GM19351 (cell line): ENCODE measurements around the gene TAF10.

Experiments used
- ATAC-seq: cut with Tn5 transposase; IDR thresholded peaks from one replicate; pipeline ENCODE4 v1.9.1; 2021; ENCODE audit warnings: mild to moderate bottlenecking, moderate library complexity; ENCODE audit not compliant: unreplicated experiment

The TAF10 gene

DNA sequence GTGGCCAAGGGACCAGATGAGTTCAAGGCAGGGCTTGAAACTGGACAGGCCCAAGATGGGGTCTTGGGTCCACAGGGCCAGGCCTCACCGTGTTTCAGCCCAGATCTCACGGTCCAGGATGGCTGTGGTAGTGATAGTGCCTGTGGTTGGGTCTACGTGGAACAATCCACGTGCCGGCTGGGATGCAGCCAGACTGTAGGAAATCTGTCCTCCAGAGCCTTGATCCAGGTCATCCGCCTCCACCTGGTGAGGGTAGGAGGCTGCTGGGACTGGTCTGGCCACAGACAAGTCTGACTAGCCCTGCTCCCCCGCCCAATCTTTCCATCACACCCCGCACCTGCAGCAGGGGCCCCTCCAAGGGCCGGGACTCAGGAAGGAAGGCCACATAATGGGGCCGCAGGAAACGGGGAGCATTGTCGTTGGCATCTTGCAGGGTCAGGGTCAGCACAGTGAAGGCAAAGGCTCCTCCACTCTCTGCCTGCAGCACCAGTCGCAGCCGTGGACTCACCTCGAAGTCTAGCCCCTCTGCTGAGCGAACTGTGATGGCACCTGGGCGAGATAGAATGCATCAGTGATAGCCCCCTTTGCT lies 13.9 kb upstream of the TAF10 start:
- no peak for ATAC-seq

DNA sequence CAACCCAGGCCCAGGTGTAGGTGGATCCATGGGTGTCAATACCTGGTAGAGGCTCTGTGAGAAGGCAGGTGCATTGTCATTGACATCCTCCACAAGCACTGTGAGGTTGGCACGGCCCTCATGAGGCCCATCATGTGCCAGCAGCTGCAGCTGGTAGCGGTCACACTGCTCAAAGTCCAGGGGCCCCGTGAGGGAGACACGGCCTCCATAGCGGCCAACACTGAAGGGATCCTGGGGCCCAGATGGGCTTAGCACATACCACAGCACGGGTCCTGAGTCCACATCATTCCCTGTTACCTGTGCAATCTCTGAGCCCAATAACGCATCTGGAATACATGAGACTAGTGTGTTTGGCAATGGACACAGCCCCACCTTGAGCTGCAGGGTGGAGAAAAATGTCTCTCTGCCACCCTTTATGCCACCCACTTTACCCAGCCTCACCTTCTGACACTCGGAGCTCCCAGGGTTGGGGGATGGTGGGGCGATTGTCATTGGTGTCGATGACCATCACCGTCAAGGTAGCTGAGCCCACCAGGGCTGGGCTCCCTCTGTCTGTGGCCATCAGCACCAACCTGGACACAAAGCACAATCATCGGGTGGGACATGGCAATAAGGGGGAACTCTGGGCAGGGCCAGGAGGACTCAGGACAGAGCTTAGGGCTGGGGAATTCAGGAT lies 13.3 kb upstream of the TAF10 start:
- no peak for ATAC-seq

DNA sequence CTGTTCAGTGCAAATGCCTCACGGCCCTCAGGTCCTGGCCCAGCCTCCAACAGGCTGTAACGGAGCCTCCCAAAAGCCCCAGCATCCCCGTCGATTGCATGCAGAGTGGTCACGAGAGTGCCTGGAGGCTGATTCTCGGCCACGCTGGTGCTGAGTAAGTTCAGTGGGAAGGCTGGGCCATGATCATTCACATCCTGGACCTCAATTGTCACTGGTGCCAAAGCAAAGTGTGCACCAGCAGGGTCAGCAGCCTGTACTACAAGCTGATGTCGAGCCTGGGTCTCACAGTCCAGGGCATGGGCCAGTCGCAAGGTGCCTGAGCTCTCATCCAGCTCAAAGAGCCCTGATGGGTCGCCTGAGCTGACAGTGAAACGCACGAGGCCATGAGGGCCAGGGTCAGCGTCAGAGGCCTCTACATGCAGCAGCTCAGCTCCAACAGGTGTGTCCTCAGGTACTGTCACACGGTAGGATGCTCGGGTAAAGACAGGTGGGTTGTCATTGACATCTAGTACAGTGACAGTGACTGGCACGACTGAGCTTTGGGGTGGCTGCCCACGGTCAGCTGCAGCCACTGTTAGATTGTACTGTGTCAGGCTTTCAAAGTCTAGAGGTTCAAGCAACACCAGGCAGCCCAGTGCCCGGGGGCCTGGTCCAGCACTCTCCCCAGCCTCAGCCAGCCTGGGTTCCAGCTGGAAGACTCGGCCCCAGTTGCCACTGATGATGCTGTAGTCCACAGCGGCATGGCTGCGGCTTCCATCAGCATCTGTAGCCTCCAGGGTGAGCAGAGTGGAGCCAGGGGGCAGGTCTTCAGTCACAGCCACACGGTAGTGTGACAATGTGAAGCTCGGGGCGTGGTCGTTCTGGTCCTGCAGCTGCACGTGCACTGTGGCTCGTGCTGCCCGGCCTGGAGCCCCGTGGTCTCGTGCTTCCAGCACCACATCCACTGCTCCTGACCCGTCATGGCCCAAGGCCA lies 11.7 kb upstream of the TAF10 start:
- ATAC-seq = no peak

DNA sequence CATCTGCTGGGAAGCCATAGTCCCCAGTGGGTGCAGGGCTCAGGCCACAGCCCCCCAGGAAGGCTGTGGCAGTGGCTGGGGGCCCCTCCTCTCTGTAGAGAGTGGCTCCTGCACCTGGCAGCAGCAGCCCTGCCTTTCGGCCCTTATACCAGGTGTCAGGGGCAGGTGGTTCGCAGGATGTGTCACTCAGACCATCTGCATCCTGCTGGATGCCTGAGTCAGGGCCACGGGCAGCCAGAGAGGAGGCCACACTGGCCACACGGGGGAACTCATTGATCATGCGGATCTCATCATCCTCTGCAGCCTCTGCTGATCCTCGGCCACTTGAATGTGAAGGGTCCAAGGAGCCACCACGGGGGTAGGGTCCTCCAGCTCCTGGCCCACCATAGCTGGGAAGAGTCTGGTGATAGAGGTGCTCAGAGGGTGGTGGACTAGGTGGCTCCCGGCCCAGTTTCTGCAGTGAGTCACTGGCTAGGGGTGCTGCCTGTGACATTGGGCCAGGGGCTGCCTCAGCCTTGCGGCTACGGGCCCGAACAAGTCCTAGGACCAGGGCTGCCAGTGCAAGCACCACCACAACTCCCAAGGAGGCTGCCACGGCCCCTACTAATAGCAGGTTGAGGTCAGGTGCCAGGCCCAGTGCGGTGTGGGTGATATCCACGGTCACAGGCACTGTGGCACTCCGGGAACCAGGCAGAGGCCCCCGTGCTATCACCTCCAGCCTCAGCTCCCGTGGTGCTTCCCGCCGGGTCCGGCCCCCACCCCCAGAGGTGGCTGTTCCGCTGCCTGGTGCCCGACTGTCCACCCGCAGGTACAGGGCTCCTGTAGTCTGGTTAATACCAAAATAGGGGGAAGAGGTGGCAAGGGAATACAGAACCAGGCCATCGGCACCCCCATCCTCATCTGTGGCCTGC lies 10.5 kb upstream of the TAF10 start:
- no peak for ATAC-seq

DNA sequence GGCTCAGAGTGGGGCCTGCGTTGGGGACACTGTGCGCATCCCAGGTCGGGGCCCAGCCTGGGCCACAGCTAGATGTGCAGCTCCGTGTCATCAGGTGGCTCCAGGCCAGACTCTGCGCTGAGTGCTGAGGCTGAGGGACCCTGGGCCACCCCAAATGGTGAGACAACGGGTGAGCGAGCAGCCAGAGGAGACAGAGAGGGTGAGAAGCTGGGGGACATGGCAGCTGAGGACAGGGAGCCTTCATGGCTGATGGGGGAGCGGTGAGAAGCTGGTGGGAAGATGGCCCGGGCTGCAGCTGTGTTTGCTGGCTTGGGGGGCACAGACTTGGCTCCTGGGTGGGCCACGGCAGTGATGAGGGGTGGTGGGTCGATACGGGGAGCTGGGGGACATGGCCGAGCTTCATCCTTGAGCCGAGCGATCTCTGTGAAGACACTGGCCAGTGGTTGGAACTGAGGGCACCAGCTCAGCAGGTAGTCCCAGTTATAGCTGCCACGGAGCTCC lies 9.7 kb upstream of the TAF10 start:
- ATAC-seq = no peak

DNA sequence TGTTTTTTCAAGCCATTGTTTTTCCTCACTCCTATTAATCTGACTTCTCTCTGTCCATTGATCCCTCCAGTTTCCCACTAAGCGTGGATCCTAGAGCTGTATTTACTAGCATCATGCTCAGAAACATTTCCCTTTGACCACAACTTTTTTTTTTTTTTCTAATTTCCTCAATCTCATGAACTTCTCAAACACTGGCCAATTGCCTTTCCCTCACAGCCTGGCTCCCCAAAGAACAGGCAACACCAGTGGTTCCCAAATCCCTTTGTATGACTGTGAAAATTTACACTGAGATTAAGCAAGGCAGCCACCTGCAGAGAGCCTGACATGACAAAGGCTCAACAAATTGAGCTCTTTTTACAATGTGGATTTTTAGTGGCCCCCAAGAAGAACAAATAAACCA lies 8.6 kb upstream of the TAF10 start:
- ATAC-seq = no peak

DNA sequence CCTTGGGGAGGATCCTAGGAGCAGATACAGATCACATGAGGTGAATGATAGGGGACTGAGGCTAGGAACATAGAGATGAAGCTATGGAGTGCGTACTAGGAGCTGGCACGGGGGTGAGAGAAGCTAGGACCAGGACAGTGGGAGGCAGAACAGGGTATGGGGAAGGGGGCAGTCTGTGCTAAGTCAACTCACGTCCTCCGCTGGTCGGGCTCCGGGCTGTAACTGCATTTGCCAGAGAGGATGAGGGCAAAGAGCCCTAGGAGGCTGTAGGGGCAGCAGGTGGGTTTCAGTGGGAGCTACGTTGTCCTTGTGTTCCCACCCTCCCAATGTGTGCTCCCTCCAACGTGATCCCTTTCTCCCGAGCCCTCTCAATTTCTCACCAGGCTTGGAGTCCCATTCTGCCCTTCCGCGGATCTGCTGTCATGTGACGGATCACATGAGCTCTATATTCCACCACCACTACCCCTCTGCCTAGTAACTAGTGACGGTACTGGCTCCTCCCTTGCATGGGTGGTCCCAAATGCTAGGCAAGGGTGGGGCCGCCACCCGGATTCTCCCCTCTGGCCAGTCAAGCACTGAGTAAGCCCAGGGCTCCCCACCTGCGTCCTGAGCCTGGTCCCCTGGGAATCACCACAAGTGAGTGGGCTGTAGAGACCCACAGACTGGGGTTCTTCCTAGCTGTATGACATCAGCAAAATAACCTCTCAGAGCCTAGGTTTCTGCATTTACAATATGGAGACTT lies 7.2 kb upstream of the TAF10 start, which contains the start of gene TPP1:
TPP1 (minus strand) TSS at position 419 of the 742 bp plus-strand sequence; CDS start at position 397, 22 bp downstream.
- ATAC-seq = peak; percentile 98

DNA sequence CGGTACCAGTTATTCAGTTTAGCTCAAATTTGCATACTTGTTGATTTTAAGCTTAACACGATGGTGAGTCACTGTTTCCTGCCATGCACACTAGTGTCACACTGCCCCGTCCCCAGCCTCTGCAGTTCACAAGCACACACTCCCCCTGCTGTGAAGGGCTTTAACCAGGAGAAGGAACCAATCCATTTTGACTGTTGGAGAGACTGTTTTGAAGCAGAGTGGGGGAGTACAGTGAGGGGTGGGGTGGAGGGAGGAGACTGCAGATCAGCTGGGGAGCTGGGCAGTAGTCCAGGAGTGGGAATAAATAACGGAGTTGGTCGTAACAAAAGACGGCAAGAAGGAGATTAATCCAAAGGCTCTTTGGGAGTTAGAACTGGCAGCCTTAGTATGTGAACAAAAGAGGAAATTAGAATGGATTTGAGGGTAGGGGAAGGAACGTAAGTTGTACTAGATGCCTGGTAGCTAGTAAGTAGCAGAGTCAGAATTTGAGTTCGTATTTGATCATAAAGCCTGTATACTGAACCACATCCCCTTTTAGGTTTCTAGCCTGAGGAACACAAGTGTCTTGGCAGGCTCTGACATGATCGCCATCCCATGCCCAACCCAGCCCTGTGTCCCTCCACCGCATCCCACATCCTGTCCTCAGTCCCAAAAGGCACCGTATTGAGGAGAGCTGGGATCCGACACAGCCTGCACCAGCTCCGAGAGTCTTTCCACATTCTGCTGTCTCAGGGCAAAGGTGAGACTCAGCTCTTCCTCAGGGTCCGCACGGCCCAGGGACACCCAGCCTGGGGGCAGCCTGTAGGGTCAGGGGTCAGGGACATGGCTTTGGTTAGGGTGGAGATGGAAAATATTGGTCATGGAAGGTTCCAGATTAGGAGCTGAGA lies 6.3 kb upstream of the TAF10 start:
- ATAC-seq = no peak

DNA sequence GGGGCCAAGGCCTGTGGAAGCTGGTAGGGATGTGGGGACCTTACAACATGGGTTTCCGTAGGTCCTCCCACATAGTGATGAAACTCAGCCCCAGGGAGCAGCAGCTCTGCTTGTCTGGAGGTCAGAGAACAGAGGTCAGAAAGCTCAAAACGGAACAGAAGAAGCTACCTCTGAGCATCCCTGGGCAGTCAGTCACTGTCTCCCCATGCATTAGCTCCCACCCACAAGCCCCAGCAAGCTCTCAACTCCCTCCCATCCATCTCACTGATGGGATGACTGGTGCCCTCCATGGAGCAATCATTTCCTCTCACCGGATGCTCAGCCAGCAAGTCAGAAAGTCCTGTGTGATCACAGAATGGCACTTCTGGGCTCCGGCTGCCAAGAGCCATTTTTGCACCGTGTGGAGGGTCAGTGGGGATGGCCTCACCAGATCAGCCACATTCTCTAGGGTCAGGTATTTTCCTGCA lies 5.3 kb upstream of the TAF10 start:
- no peak for ATAC-seq

DNA sequence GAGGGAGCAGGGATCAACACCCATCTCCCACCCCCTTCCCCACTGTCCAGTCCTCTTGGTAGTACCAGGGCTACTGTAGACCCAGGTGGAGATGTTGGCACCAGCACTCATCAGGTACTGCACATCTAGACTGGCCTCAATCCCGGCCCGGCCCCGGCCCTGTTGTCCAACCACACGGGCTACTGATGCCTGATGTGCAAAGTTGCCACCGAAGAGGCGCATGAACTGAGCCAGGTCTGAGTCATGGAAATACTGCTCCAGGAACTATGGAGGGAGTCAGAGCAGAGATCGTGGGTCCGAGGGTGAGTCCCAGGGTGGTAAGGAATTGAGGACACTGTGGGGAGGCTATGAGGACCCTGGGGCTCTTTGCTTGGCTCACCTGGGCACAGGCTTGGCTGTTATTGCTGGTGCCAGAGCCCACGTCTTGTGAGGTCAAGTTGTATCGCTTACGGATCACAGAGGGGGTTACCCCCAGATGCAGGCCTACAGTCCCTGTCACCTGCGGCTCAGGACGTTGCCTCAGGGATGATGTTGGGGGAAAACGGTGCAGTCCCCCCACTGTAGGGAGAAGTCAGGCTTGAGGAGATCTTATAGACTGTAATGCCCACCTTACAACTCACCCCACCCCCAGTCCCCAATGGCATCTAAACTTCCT lies 4.7 kb upstream of the TAF10 start:
- ATAC-seq = no peak

DNA sequence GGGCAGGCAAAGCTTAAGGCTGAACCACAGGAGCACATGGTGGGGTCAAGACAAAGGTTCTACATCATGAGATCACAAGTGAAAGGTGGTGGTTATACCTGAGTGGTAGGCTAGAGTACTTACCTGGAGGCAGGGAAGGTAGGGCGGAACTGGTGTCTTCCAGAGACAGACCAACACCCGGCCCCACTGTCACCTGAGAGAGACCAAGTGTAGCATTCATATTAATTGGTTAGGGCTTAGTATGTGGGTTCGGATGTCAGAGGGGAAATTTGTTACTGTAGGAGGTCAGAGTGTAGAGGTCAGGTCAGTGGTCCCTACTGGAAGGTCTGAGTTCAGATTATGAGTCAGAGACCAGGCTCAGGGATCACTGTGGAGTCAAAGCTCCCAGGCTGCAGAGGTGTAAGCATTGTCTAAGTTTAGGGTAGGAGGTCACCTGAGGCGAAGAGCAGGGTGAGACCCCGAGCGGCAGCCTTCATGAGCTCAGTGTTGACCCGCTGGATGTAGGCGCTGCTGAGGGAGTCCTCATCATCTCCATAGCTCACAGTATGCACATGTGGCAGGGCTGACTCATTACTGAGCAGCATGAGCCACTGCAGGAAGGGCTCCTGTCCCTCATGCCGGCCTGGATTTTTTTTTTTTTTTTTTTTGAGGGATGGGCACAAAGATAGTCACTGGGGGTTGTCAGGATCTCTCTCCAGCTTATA lies 4.0 kb upstream of the TAF10 start:
- no peak for ATAC-seq

DNA sequence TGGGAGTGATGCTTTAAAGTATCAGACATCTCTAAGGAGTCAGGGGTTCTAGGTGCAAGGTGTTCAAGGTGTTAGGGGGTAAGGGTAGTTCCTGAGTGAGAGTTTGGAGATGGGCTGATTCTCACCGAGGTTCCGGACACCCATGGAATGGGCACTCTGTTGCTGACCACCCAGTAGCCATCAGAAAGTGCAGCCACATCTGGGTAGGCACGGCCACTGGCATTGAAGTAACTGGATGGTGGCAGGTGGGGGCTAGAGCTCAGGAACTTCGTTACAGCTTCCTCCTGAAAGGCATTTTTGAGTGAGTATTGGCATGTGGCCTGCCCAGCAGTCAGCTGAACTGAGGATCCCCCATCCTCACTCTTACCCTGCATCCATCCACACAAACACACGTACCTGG lies 3.0 kb upstream of the TAF10 start:
- no peak for ATAC-seq

DNA sequence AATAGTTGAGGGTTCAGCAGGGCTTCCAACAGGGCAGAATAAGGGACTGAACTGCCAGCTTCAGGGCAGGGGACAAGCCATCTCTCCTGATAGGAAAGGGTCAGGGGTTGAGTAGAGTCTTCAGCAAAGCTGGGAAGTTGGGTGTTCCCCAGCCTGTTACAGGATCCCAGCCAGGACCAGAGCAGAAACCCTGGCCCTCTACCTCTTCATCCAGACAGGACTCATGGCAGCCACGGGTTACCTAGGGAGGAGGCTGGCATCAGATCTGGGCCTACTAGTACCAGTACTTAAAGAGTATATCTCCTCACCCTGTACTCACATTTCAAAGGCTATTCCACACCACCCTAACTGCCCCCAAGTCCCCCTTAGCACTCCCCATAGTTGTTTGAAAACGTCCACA lies 2.4 kb upstream of the TAF10 start:
- no peak for ATAC-seq

DNA sequence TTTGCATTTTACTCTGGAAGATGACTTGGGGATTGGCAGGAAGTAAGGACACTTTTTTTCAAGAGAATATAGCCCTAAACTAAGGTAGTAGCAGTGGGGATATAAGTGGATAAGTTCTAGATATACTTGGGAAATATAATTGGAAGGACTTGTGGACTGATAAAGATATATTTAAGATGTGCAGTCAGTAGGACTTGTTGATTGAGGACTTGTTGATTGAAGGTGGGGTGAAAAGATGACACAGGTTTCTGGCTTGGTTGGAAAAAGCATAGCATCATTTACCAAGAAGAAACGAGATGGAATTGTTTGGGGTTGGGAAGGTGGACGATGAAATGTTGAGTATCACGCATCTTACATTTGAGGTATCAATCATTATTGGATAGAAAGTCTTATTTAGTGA lies 1.5 kb upstream of the TAF10 start:
- no peak for ATAC-seq

DNA sequence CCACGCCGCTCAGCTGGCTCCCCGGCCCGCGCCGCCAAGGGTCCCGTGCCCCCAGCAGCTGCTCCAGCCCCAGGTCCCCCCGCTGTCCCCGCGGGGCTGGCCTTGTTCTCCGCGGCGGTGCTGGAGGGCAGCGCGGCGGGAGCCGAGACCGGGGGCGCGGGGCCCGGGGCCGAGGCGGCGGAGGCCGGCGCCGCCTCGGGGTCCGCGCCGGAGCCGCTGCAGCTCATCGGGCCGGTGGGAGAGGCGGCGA lies 128 bp downstream of the TAF10 start:
- ATAC-seq = no peak

DNA sequence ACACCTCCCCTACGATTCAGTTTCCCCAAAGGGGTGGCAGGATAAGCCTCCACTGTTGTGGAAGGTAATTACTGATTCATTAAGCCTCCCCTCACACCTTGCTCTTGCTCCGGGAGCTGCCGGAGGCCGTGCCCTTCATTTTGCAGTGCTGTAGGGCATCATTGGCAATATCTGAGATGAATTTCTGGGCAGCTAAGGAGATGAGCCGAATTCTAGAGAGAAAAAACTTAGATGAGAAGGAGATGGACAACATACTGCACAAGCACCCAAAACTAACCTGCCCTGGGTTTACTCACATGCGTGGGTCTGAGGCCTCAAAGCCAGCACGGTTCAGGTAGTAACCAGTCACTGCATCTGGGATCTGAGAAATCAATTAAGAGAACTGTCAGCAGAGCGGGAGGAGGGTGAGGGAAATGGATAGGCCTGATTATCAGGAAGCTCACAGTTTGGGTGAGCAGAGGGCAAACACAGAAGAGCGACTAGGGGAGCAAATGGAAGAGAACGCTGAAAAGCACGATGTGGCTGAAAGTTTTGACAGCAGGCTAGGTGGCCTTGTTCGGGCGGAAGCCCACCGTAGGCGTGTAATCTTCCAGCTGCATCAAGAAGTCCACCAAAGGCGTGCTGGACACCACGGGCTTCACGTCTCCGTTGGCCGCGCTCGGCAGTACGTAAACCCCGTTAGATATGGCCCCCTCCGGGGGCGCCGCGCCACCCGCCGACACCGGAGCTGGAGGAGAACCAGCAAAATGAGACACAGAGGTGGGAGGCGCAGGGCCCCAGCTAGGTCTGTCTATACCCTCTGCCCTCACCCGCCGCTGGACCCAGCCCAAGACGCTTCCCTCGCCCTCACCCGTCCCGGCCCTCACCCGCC lies 689 bp downstream of the TAF10 start:
- peak; percentile 10 for ATAC-seq

DNA sequence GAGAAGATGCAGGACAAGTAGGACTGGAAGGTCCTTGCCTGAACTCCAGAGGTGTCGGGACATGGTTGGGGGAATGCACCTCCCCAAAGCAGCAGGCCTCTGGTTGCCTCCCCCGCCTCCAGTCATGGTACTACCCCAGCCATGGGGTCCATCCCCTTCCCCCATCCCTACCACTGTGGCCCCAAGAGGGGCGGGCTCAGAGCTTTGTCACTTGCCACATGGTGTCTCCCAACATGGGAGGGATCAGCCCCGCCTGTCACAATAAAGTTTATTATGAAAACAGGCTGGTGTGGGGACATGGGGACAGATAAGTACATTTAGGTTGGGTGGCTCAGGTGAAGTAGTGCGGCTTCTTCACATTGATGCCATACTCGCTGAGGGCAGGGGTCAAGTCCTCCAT lies 1.4 kb downstream of the TAF10 start:
- no peak for ATAC-seq
